PFSK-1 (cell line): ENCODE data around the gene ST7.

ENCODE experiments used
- REST ChIP-seq, 2 experiments: IDR thresholded peaks; 2 replicates each; pipeline versions ENCODE4 v1.6.1 to v1.8.0; 2011 to 2012; ENCODE audit warnings: low read depth in 2 of 2, low read length in 2 of 2, control low read depth in 1 of 2, inconsistent platforms in 1 of 2, mild to moderate bottlenecking in 1 of 2, moderate library complexity in 1 of 2; ENCODE audit not compliant: insufficient read depth in 1 of 2
- SIN3A ChIP-seq: IDR thresholded peaks from 2 replicates; pipeline ENCODE4 v1.6.1; 2012; ENCODE audit warnings: mild to moderate bottlenecking, low read length, moderate library complexity, borderline replicate concordance; ENCODE audit not compliant: insufficient read depth

GRCh38 chr7:117062300-117062699 lies 109.0 kb downstream of the ST7 start:
- TF ChIP-seq SIN3A: no peak
- no peak for TF ChIP-seq REST (IDR thresholded peaks at IDR 0.05; ENCODE audit: insufficient read depth in 1 of 2, low read depth in 2 of 2, low read length in 2 of 2)
